ENCODE measurements around the gene MTSS2.

MTSS2 gene

GRCh38 chr16:70638814-70639792, 46.8 kb downstream of the MTSS2 start:
- no peak overlapping the region for H3K27ac Mint-ChIP-seq (ENCODE audit: low read depth)
- H3K9me3 Mint-ChIP-seq: no peaks in the 10 kb centered on the region
- peaks cover 11% of the 10 kb centered on the region for H3K27me3 Mint-ChIP-seq
- no peak for DNase-seq (ENCODE audit: low spot score in 2 of 2)
- H3K4me1 Mint-ChIP-seq: no peaks in the 10 kb centered on the region
- ATAC-seq (replicated peaks; ENCODE audit: extremely low read depth, poor library complexity, severe bottlenecking): no peak
- H3K36me3 Mint-ChIP-seq (ENCODE audit: insufficient read depth): no peaks in the 10 kb centered on the region
- no peak overlapping the region for H3K4me3 Mint-ChIP-seq
